Upper lobe of right lung (tissue), 1 donor: ENCODE measurements around the gene CXADR. TPM values are rescaled to one million over a fixed set of nuclear protein-coding genes. Genes with fewer than 3 reads are reported as not detected.
A peak's percentile ranks its signal among the peaks of the same experiment; 100 is the strongest.

ENCODE experiments used
- ATAC-seq: fragments of 200-7000 bp; cut with Tn5 transposase; one replicate; pipeline ENCODE4 v1.9.1; 2020; ENCODE audit warnings: mild to moderate bottlenecking, moderate library complexity
- DNase-seq: peaks from one replicate; pipeline ENCODE4 v3.0.0-alpha.2; 2020
- H3K27ac ChIP-seq: fragments of 200-600 bp; one replicate; pipeline ENCODE4 v1.8.0; 2022
- H3K27me3 ChIP-seq: fragments of 200-600 bp; one replicate; pipeline ENCODE4 v1.8.0; 2022; ENCODE audit warnings: mild to moderate bottlenecking
- H3K36me3 ChIP-seq: fragments of 200-600 bp; one replicate; pipeline ENCODE4 v1.8.0; 2022
- H3K4me1 ChIP-seq: fragments of 200-600 bp; one replicate; pipeline ENCODE4 v1.8.0; 2022
- H3K4me3 ChIP-seq: fragments of 200-600 bp; one replicate; pipeline ENCODE4 v1.8.0; 2022; ENCODE audit warnings: mild to moderate bottlenecking
- H3K9me3 ChIP-seq: fragments of 200-600 bp; one replicate; pipeline ENCODE4 v1.8.0; 2022
- CTCF ChIP-seq: fragments of 200-600 bp; IDR thresholded peaks from one replicate; pipeline ENCODE4 v1.8.0; 2022; ENCODE audit warnings: antibody characterized with exemption
- intact Hi-C: fragments of 100-400 bp; cut with DNase I; formaldehyde crosslinking; loops from one replicate; pipeline ENCODE4 v1.11.0; 2022
- total RNA-seq: library from RNA; stranded (reverse); fragmentation: NEBNext Ultra II Directional; extraction: Animal tissue kit (Norgen Biotek cat#: 25700); gene quantifications from one replicate; pipeline ENCODE4 v1.2.1, GENCODE V29; 2021
- donor health status: DM: no; HTN: yes; CAD: no; lungs with severe emphysema.

CXADR gene
- total RNA-seq, 1 donor from 2014 or later = 29.0 TPM

- Histone ChIP-seq H3K4me3 (no peak overlapping the region), H3K9me3 (no peaks in the 10 kb centered on the region), H3K4me1 (no peaks in the 10 kb centered on the region), H3K36me3 (no peaks in the 10 kb centered on the region), H3K27me3 (no peaks in the 10 kb centered on the region), H3K27ac (no peak overlapping the region)
- no peak for DNase-seq
- intact Hi-C loops = no loop called here
- no peak for TF ChIP-seq CTCF
- no peak for ATAC-seq
Measured at GRCh38 chr21:17577701-17578100, 64.9 kb downstream of the CXADR start.

- H3K27ac ChIP-seq = no peak overlapping the region
- no peaks in the 10 kb centered on the region for H3K27me3 ChIP-seq
- H3K4me1 ChIP-seq = no peaks in the 10 kb centered on the region
- no peak for TF ChIP-seq CTCF
- DNase-seq (no peak), ATAC-seq (no peak)
- no peaks in the 10 kb centered on the region for H3K36me3 ChIP-seq
- no peak overlapping the region for H3K4me3 ChIP-seq
- intact Hi-C loops = no loop called here
- no peaks in the 10 kb centered on the region for H3K9me3 ChIP-seq
Measured at GRCh38 chr21:17578162-17578561, 65.3 kb downstream of the CXADR start.

GRCh38 chr21:17578876-17579275 is 66.0 kb downstream of the CXADR start:
- Histone ChIP-seq H3K4me3 (no peak overlapping the region), H3K27ac (no peak overlapping the region), H3K9me3 (no peaks in the 10 kb centered on the region), H3K27me3 (no peaks in the 10 kb centered on the region), H3K36me3 (no peaks in the 10 kb centered on the region), H3K4me1 (no peaks in the 10 kb centered on the region)
- no peak for TF ChIP-seq CTCF
- no peak for DNase-seq
- intact Hi-C loops = no loop called here
- no peak for ATAC-seq

- no peak for DNase-seq
- H3K9me3 ChIP-seq = no peaks in the 10 kb centered on the region
- H3K27me3 ChIP-seq = no peaks in the 10 kb centered on the region
- intact Hi-C loops = no loop called here
- H3K27ac ChIP-seq = no peak overlapping the region
- no peak overlapping the region for H3K4me3 ChIP-seq
- H3K36me3 ChIP-seq = no peaks in the 10 kb centered on the region
- no peaks in the 10 kb centered on the region for H3K4me1 ChIP-seq
- no peak for TF ChIP-seq CTCF
- ATAC-seq = no peak
Measured at GRCh38 chr21:17580319-17580718, 67.5 kb downstream of the CXADR start.

GRCh38 chr21:17583898-17584297 is 71.1 kb downstream of the CXADR start:
- Histone ChIP-seq H3K27me3 (no peaks in the 10 kb centered on the region), H3K4me1 (no peaks in the 10 kb centered on the region), H3K36me3 (no peaks in the 10 kb centered on the region), H3K9me3 (no peaks in the 10 kb centered on the region), H3K4me3 (no peak overlapping the region), H3K27ac (no peak overlapping the region)
- ATAC-seq (no peak), DNase-seq (no peak)
- TF ChIP-seq CTCF = no peak
- intact Hi-C loops = no loop called here

GRCh38 chr21:17585875-17586450 is 73.1 kb downstream of the CXADR start:
- DNase-seq = no peak
- H3K27ac ChIP-seq = no peak overlapping the region

More at GRCh38 chr21:17585875-17586450, 73.1 kb downstream of the CXADR start:
- TF ChIP-seq CTCF = peak; percentile 70
- Histone ChIP-seq H3K9me3 (no peaks in the 10 kb centered on the region), H3K27me3 (no peaks in the 10 kb centered on the region), H3K4me3 (no peak overlapping the region), H3K36me3 (no peaks in the 10 kb centered on the region), H3K4me1 (no peaks in the 10 kb centered on the region)
- intact Hi-C loops = no loop called here
- peak; percentile 55 for ATAC-seq
